IPS-20b (cell line): ENCODE measurements around the gene CHD6.
"Not testable (repeated sequence)": the region's sequence is repeated elsewhere in the genome, so short reads cannot be mapped to it uniquely, and the experiment has no call there.

Experiments used
- H3K27ac ChIP-seq: one replicate; pipeline ENCODE4 v1.5.1; 2013; ENCODE audit warnings: low read length
- H3K27me3 ChIP-seq: 2 replicates; pipeline ENCODE4 v1.6.1; 2013; ENCODE audit warnings: mild to moderate bottlenecking, low read length, inconsistent platforms; ENCODE audit not compliant: insufficient read depth
- H3K36me3 ChIP-seq: 2 replicates; pipeline ENCODE4 v1.6.1; 2013; ENCODE audit warnings: low read depth, mild to moderate bottlenecking, inconsistent platforms, low read length, moderate library complexity; ENCODE audit not compliant: insufficient read depth
- H3K4me1 ChIP-seq: 2 replicates; pipeline ENCODE4 v1.6.1; 2013; ENCODE audit warnings: mild to moderate bottlenecking, control low read depth, inconsistent platforms, low read length, moderate library complexity; ENCODE audit not compliant: insufficient read depth
- H3K4me3 ChIP-seq: 2 replicates; pipeline ENCODE4 v1.5.1; 2013; ENCODE audit warnings: mild to moderate bottlenecking, low read length, inconsistent platforms
- H3K9ac ChIP-seq: 2 replicates; pipeline ENCODE4 v1.6.1; 2013; ENCODE audit warnings: low read depth, mild to moderate bottlenecking, inconsistent platforms, low read length, moderate library complexity
- H3K9me3 ChIP-seq: 2 replicates; pipeline ENCODE4 v1.6.1; 2013; ENCODE audit warnings: mild to moderate bottlenecking, low read depth, low read length, inconsistent platforms; ENCODE audit not compliant: insufficient read depth

Gene CHD6

GRCh38 chr20:41537865-41538264, 80.3 kb downstream of the CHD6 start:
- H3K9me3 ChIP-seq, result peaks cover 8% of the 10 kb centered on the region
- H3K4me3 ChIP-seq, result no peak overlapping the region
- peaks cover 35% of the 10 kb centered on the region for H3K36me3 ChIP-seq
- H3K4me1 ChIP-seq, result no peaks in the 10 kb centered on the region
- no peaks in the 10 kb centered on the region for H3K27me3 ChIP-seq
- no peak overlapping the region for H3K9ac ChIP-seq
- H3K27ac ChIP-seq, result no peak overlapping the region

- not testable (repeated sequence) for H3K9ac ChIP-seq, H3K4me1 ChIP-seq
Measured at GRCh38 chr20:41535551-41535950, 82.6 kb downstream of the CHD6 start.

GRCh38 chr20:41534842-41535241, 83.3 kb downstream of the CHD6 start:
- no peaks in the 10 kb centered on the region for H3K4me1 ChIP-seq
- no peak overlapping the region for H3K4me3 ChIP-seq
- no peaks in the 10 kb centered on the region for H3K27me3 ChIP-seq
- no peak overlapping the region for H3K27ac ChIP-seq
- H3K9ac ChIP-seq, result no peak overlapping the region
- H3K36me3 ChIP-seq, result peaks cover 51% of the 10 kb centered on the region
- H3K9me3 ChIP-seq, result peaks cover 8% of the 10 kb centered on the region

More at GRCh38 chr20:41535551-41535950, 82.6 kb downstream of the CHD6 start:
- H3K9me3 ChIP-seq, H3K27me3 ChIP-seq, H3K4me3 ChIP-seq, H3K27ac ChIP-seq: not testable (repeated sequence)
- peaks cover 53% of the 10 kb centered on the region for H3K36me3 ChIP-seq

GRCh38 chr20:41534170-41534569, 84.0 kb downstream of the CHD6 start:
- H3K9ac ChIP-seq, result no peak overlapping the region
- H3K27me3 ChIP-seq, result no peaks in the 10 kb centered on the region
- H3K36me3 ChIP-seq, result peaks cover 45% of the 10 kb centered on the region

GRCh38 chr20:41533537-41534136, 84.5 kb downstream of the CHD6 start:
- Histone ChIP-seq H3K27me3 (no peaks in the 10 kb centered on the region), H3K4me3 (no peak overlapping the region), H3K9me3 (peaks cover 8% of the 10 kb centered on the region), H3K9ac (no peak overlapping the region), H3K27ac (no peak overlapping the region), H3K36me3 (peaks cover 40% of the 10 kb centered on the region), H3K4me1 (no peaks in the 10 kb centered on the region)

More at GRCh38 chr20:41534170-41534569, 84.0 kb downstream of the CHD6 start:
- Histone ChIP-seq H3K9me3 (peaks cover 8% of the 10 kb centered on the region), H3K4me3 (no peak overlapping the region), H3K4me1 (no peaks in the 10 kb centered on the region), H3K27ac (no peak overlapping the region)

- no peak overlapping the region for H3K4me3 ChIP-seq
- H3K36me3 ChIP-seq, result peaks cover 40% of the 10 kb centered on the region
- H3K27me3 ChIP-seq, result no peaks in the 10 kb centered on the region
- H3K27ac ChIP-seq, result no peak overlapping the region
- H3K9ac ChIP-seq, result no peak overlapping the region
- H3K4me1 ChIP-seq, result no peaks in the 10 kb centered on the region
- H3K9me3 ChIP-seq, result peaks cover 5% of the 10 kb centered on the region; the same call in 1 of the 2 replicates
Measured at GRCh38 chr20:41532935-41533334, 85.2 kb downstream of the CHD6 start.

- Histone ChIP-seq H3K36me3 (peaks cover 43% of the 10 kb centered on the region), H3K27me3 (no peaks in the 10 kb centered on the region), H3K4me1 (no peaks in the 10 kb centered on the region), H3K27ac (no peak overlapping the region), H3K9ac (no peak overlapping the region), H3K9me3 (no peaks in the 10 kb centered on the region), H3K4me3 (no peak overlapping the region)
Measured at GRCh38 chr20:41531518-41532275, 86.5 kb downstream of the CHD6 start.

- Histone ChIP-seq H3K4me1 (no peaks in the 10 kb centered on the region), H3K9ac (no peak overlapping the region), H3K36me3 (peaks cover 43% of the 10 kb centered on the region), H3K27ac (no peak overlapping the region), H3K4me3 (no peak overlapping the region), H3K9me3 (no peaks in the 10 kb centered on the region), H3K27me3 (no peaks in the 10 kb centered on the region)
Measured at GRCh38 chr20:41530923-41531322, 87.3 kb downstream of the CHD6 start.

- H3K36me3 ChIP-seq, result peaks cover 23% of the 10 kb centered on the region
- H3K27me3 ChIP-seq, result no peaks in the 10 kb centered on the region
- H3K27ac ChIP-seq, result no peak overlapping the region
- no peak overlapping the region for H3K4me3 ChIP-seq
- no peaks in the 10 kb centered on the region for H3K4me1 ChIP-seq
- H3K9ac ChIP-seq, result no peak overlapping the region
- H3K9me3 ChIP-seq, result no peaks in the 10 kb centered on the region
Measured at GRCh38 chr20:41526327-41526726, 91.8 kb downstream of the CHD6 start.

GRCh38 chr20:41524980-41525613, 93.1 kb downstream of the CHD6 start:
- no peaks in the 10 kb centered on the region for H3K4me1 ChIP-seq
- H3K36me3 ChIP-seq, result peaks cover 15% of the 10 kb centered on the region
- no peak overlapping the region for H3K27ac ChIP-seq
- H3K27me3 ChIP-seq, result no peaks in the 10 kb centered on the region
- no peak overlapping the region for H3K9ac ChIP-seq
- no peaks in the 10 kb centered on the region for H3K9me3 ChIP-seq
- no peak overlapping the region for H3K4me3 ChIP-seq

- Histone ChIP-seq H3K27ac (no peak overlapping the region), H3K9ac (no peak overlapping the region), H3K27me3 (no peaks in the 10 kb centered on the region), H3K9me3 (no peaks in the 10 kb centered on the region), H3K36me3 (peaks cover 15% of the 10 kb centered on the region), H3K4me3 (no peak overlapping the region), H3K4me1 (no peaks in the 10 kb centered on the region)
Measured at GRCh38 chr20:41523857-41524256, 94.3 kb downstream of the CHD6 start.

- H3K4me1 ChIP-seq, result peaks cover 20% of the 10 kb centered on the region; the same call in 1 of the 2 replicates
- no peaks in the 10 kb centered on the region for H3K27me3 ChIP-seq
- no peak overlapping the region for H3K9ac ChIP-seq
- H3K4me3 ChIP-seq, result no peak overlapping the region
- peaks cover 42% of the 10 kb centered on the region for H3K36me3 ChIP-seq
- no peaks in the 10 kb centered on the region for H3K9me3 ChIP-seq
- no peak overlapping the region for H3K27ac ChIP-seq
Measured at GRCh38 chr20:41513829-41514228, 104.3 kb downstream of the CHD6 start.
